Esophagus muscularis mucosa (tissue), 4 donors: ENCODE measurements around the gene PITPNM3.

Experiments used
- CTCF ChIP-seq, 3 experiments: fragments of 200-600 bp in 2 of 3; fragments of 450-650 bp in 1 of 3; sonication (generic) in 2 of 3; IDR thresholded peaks; one replicate each; pipeline ENCODE4 v1.5.1; 2017 to 2019; ENCODE audit warnings: antibody characterized with exemption in 3 of 3, mild to moderate bottlenecking in 2 of 3, moderate library complexity in 1 of 3
- EP300 ChIP-seq: sonication (generic); formaldehyde crosslinking; IDR thresholded peaks from one replicate; pipeline ENCODE4 v1.6.1; 2017; ENCODE audit warnings: antibody characterized with exemption
- POLR2A ChIP-seq: fragments of 450-650 bp; IDR thresholded peaks from one replicate; pipeline ENCODE4 v1.6.1; 2017; ENCODE audit warnings: antibody characterized with exemption, moderate library complexity, mild to moderate bottlenecking, low read depth

DNA sequence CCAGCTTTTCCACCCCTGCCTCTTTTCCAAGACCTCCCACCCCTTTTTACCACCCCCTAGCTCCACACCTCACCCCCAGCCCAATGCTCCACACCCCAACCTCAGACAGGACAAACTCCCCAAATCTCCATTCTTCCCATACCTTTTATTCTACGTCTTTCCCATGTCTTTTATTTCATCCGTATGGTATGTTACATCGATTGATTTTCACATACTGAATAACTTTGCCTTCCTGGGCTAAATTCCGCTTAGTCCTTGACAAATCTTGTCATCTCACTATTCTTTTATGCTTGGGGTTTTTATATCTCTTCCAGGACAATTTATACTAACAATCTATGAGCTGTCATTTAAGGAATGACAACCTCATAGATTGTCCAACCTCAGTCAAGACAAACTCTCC, 46.4 kb downstream of the PITPNM3 start:
- TF ChIP-seq CTCF (IDR thresholded peaks at IDR 0.05) (no peak), POLR2A (no peak), EP300 (no peak)
